Measurements from ENCODE around the gene PIP5K1B.

DNA sequence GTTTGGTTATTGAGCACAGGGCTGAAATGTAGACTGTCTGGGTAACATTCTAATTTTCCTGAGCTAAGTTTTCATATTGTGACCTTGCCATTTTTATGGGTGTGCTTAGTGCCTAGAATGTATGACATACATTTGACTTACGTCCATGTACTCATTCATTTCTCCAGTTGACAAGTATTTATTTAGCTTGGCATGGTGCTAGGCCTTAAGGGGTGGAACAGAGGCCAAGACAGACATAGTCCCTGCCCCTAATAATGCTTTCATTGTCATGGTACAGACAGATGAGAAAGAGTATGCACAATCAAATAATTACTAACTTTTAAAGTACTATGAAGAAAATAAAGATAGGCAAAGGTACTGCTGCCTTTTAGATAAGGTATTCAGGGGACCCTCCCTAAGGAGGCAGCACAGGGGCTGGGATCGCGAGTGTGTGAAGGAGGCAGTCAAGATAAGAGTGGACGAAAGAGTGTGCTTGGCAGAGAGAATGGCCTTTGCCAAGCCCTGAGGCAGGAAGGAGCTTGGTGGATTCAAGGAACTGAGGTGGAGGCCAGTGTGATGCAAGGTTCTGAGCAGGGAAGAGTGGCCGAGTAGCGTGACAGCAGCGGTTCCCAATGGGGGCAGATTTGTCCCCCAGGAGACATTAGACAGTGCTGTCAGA, 128.0 kb downstream of the PIP5K1B start:
- TF ChIP-seq, protein P1, sequence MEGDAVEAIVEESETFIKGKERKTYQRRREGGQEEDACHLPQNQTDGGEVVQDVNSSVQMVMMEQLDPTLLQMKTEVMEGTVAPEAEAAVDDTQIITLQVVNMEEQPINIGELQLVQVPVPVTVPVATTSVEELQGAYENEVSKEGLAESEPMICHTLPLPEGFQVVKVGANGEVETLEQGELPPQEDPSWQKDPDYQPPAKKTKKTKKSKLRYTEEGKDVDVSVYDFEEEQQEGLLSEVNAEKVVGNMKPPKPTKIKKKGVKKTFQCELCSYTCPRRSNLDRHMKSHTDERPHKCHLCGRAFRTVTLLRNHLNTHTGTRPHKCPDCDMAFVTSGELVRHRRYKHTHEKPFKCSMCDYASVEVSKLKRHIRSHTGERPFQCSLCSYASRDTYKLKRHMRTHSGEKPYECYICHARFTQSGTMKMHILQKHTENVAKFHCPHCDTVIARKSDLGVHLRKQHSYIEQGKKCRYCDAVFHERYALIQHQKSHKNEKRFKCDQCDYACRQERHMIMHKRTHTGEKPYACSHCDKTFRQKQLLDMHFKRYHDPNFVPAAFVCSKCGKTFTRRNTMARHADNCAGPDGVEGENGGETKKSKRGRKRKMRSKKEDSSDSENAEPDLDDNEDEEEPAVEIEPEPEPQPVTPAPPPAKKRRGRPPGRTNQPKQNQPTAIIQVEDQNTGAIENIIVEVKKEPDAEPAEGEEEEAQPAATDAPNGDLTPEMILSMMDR (IDR thresholded peaks at IDR 0.05; ENCODE audit: low read depth, low read length, poor library complexity, severe bottlenecking), result no peak
- TF ChIP-seq EZH2phosphoT487 (IDR thresholded peaks at IDR 0.05; ENCODE audit: borderline replicate concordance, low read length), result no peak
